ENCODE data around the gene ATP9B.
"Not testable (repeated sequence)": the region's sequence is repeated elsewhere in the genome, so short reads cannot be mapped to it uniquely, and the experiment has no call there.

The ATP9B gene

DNA sequence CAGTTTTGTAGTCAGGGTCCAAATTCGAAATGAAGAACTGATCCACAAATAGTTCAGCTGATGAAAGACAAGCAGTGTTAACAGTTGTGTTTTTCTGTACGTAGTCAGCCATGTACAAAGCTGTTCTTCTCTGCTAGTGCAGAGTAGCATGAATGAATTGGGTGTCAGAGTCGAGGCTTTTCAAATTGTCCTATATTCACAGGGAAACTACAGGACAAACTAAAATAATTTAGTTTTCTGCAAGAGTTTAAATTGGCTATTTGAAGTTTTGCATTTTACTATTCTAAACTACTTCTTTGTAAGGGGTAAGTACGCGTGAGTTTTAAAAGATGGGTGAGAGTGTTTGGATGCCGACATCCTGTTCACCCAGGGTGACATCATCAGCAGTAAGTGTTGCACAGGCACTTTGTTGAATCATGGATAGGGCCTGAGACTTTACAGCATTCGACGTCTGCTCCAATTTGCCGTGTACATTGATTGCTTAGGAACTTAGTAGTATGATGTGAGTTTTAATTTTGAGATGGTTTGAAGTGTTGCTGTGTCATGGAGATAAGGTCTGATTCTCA, 179.4 kb downstream of the ATP9B start:
- no peak for DNase-seq

- no peak for DNase-seq
These were observed 181.2 kb downstream of the ATP9B start for GRCh38 chr18:79250301-79250981.

GRCh38 chr18:79251021-79251420, 181.8 kb downstream of the ATP9B start:
- no peak for DNase-seq

- DNase-seq = no peak
These were observed 183.9 kb downstream of the ATP9B start for GRCh38 chr18:79252904-79253633.

DNA sequence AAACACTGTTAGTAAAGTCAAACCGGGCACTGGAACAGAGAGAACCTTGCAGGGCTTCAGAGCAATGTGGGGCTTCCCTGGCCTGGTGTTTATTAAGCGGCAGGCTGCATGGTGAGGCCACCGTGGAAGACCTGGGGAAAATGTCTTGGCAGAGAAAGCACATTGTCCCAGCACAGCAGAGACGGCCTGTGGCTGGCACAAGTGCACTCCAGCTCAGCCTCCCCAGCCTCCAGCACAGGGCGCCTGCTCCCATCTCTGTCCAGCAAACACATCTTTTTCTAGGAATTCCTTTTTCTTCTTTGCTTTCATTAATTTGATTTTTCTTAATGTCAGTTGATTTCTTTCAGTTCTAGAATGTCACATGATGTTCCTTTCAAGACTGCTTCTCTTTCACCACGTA, 188.3 kb downstream of the ATP9B start:
- DNase-seq = no peak

- no peak for DNase-seq
These were observed 189.3 kb downstream of the ATP9B start for GRCh38 chr18:79258447-79258846.

DNA sequence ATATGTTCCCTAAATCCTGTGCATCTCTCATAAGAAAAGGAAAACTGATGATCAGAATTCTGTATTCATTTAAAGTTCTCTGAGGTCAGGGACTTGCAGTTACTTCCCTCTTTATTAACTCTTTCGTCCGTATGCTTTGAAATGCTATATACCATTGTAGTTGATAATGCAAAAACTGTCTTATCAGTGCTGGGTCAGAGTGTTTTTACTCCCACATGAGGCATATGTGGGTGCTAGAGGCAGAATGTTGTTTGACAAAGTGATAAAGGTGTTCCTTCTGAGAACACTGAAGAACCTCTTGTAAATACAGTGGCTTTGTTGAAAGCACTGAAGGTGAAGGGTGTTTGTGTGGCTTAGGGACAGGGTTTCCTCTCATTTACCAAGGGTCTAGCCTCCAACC, 190.0 kb downstream of the ATP9B start:
- DNase-seq = no peak

DNA sequence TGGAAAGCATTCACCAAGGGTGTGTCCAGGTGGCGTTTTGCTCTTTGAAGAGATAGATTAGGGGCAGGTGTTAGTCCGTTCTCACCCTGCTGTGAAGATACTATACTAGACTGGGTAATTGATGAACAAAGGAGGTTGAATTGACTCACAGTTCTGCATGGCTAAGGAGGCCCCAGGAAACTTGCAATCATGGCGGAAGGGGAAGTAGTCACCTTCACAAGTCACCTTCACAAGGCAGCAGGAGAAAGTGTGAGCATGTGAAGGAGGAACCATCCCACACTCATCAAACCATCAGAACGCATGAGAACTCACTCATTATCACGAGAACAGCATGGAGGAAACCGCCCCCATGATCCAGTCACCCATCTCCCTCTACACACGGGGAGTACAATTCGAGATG, 190.8 kb downstream of the ATP9B start:
- no peak for DNase-seq

- DNase-seq = no peak
These were observed 191.3 kb downstream of the ATP9B start for GRCh38 chr18:79260510-79260909.

DNA sequence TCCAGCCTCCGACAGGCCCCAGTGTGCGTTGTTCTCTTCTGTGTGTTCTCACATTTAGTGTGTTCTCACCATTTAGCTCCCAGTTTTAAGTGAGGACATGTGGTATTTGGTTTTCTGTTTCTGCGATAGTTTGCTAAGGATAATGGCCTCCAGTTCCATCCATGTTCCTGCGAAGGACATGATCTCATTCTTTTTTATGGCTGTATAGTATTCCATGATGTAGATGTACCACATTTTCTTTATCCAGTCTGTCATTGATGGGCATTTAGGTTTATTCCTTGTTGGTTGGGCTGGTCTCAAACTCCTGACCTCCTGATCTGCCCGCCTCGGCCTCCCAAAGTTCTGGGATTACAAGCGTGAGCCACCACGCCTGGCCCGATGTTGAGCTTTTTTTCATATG, 195.9 kb downstream of the ATP9B start:
- not testable (repeated sequence) for DNase-seq

DNA sequence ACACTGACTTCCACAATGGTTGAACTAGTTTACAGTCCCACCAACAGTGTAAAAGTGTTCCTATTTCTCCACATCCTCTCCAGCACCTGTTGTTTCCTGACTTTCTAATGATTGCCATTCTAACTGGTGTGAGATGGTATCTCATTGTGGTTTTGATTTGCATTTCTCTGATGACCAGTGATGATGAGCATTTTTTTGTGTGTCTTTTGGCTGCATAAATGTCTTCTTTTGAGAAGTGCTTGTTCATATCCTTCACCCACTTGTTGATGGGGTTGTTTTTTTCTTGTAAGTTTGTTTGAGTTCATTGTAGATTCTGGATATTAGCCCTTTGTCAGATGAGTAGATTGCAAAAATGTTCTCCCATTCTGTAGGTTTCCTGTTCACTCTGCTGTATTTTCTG, 202.6 kb downstream of the ATP9B start:
- DNase-seq = not testable (repeated sequence)

DNA sequence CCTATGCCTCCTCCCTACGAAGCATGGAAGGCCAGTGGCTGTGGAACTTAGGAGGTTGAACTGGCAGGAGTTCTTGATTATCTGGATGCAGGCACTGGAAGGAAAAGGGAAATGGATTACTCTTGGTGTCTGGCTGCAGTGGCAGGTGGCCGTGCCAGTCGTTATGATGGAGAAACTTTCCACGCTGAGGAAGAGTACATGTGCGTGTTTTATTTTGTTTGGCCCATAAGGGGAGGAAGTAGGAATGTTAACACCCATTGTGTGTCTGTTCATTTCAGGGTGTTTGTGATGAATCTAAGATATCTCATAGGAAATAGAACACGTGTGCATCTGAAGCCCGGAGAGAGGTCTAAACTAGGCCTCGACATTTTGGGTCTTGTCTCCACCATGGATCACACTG, 203.7 kb downstream of the ATP9B start:
- DNase-seq = no peak

GRCh38 chr18:79274823-79275222, 205.6 kb downstream of the ATP9B start:
- DNase-seq = no peak

DNA sequence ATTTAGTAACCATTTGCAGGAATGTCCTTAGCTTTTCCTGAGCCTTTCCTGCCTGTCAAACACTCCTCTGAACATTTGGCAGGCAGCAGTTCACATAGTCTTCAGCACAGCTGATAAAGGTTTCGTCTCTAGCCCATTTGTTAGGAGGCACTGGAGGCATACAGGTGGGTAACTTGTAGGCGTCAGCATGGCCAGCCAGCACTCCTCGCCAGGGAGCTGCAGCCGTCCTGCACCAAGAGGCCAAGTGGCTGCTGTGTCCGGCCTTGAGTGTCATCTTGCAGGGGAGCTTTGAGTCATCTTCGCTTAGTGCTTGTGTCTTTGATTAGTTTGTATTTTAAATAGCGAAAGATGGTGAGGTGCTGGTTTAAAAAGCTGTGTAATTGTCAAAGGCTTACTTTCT, 206.3 kb downstream of the ATP9B start:
- no peak for DNase-seq

DNA sequence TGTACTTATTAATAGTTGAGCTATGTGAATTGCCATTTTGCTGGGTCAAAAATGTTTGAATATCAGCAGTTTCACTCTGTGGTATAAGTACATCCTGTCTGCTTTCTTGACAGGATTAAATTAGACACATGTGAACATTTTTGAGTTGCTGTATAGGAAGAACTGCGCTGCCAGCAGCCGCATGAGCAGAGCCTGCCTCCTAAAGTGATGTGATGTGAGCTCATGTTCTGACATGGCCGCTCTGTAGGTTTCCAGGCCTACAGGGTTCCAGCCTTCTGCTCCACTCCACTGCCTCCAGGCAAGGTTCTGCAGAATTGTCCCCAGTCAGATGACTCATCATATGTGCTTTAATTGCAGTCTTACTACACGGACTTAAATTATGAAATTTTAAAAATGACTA, 206.8 kb downstream of the ATP9B start:
- DNase-seq = no peak

DNA sequence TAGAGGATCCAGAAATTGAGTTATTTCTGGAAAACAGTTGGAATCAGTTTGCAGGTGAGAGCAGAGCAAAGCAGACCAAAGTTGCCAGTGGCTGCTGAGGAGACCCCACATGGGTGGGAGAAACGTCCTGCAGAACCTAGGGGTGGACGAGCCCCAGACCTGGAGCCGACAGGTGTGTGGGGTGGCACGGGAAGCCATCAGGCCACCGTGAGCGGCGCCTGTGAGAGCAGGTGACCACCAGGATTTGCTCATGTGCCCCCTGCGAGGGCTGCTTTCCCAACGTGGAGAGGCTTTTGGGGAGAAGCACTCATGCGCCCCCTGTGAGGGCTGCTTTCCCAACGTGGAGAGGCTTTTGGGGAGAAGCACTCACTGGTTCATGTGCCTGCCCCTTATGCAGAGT, 209.7 kb downstream of the ATP9B start:
- no peak for DNase-seq

GRCh38 chr18:79283131-79283810, 214.1 kb downstream of the ATP9B start:
- no peak for DNase-seq

GRCh38 chr18:79283929-79284328, 214.7 kb downstream of the ATP9B start:
- DNase-seq = no peak

- not testable (repeated sequence) for DNase-seq
These were observed 216.0 kb downstream of the ATP9B start for GRCh38 chr18:79285191-79285590.

DNA sequence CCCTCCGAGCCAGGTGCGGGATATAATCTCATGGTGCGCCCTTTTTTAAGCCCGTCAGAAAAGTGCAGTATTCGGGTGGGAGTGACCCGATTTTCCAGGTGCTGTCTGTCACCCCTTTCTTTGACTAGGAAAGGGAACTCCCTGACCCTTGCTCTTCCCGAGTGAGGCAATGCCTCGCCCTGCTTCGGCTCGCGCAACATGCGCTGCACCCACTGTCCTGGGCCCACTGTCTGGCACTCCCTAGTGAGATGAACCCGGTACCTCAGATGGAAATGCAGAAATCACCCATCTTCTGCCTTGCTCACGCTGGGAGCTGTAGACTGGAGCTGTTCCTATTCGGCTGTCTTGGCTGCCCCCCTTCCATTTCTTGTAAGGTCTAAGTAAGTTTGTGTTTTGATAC, 221.2 kb downstream of the ATP9B start:
- DNase-seq = not testable (repeated sequence)

- no peak for DNase-seq
These were observed 221.7 kb downstream of the ATP9B start for GRCh38 chr18:79290876-79291275.

DNA sequence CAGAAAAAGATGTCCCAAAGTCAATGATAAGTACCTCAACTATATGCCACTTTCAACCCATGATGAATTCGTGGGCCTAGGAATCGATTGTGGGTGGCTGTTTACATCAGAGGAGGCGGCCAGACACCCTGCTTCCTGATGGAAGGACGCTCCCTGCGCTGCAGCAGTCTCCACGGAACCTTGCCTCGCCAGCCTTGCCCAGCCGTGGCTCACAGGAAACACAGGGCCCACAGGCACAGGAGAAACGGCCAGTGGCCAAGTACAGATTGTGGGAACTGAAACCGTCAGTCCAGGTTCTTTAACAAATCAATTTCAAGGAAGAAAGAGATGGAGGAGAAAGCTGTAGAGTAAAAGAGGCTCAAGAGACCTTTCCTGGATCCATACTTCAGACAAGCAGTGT, 225.0 kb downstream of the ATP9B start:
- DNase-seq = no peak

DNA sequence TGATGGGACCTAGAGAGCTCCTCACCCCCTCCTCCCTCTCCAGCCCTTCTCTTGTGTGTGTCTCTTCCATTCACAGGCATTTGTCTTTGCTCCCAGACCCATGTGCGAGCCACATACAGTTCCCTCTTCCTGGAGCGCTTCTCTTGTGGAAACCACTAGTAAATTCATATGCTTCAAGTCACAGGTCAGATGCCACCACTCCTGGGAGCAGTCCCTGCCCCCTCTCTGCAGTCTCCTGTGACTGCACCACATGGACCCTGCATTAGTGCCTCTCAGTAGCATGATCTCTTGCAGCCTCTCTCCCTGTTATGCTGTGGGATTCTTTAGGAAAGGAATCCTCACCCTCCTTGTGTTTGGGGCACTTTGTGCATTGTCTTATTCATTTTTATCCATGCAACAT, 230.1 kb downstream of the ATP9B start:
- no peak for DNase-seq

DNA sequence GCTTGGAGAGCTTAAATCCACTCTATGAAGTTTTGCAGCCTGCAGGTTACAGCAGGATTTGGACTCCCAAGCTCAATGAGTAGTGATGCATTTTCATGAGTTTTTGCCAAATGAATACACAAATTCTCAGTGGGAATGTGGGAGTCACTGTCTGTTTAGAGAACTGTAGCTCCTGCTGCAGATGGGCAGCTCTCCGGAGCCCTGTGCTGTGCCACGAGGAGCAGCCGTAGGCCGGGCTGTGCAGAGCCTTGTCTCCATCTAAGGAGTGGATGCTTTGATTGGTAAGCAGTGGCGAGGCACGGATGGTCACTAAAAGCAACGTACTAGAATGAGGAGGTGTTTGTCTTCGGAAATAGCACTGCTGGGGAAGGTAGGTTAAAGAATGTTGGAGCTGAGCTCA, 230.5 kb downstream of the ATP9B start:
- no peak for DNase-seq
